Measurements from ENCODE around the gene PAM.
"Not testable (repeated sequence)": the region's sequence is repeated elsewhere in the genome, so short reads cannot be mapped to it uniquely, and the experiment has no call there.

PAM gene

DNA sequence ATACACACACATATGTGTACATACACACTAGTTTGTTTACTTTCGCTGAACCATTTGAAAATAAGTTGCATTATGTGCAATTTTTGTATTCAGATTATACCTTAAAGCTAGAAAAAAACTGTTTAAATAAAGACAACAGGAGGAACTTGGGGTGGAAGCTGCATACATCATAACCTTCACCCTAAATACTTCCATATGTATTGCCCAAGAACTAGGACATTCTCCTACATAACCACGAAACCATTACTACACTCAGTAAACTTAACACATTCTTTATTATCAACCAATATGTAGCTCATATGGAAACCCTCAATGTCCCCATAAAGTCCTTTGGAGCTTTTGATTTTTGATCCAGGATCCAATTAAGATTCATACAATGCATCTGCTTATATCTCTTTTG lies 281.5 kb downstream of the PAM start:
- H3K4me1 ChIP-seq (ENCODE audit: control insufficient read depth, insufficient read depth, low read length, unreplicated experiment): no peaks in the 10 kb centered on the region
- H3K79me2 ChIP-seq (ENCODE audit: control insufficient read depth, insufficient read depth, low read length, unreplicated experiment): no peaks in the 10 kb centered on the region
- no peak overlapping the region for H3K27ac ChIP-seq (ENCODE audit: low read depth, low read length)
- no peak overlapping the region for H3K4me3 ChIP-seq (ENCODE audit: low read depth, low read length)
- H2AFZ ChIP-seq (ENCODE audit: low read length, unreplicated experiment): no peak overlapping the region
- H3K27me3 ChIP-seq (ENCODE audit: insufficient read depth, low read length): no peaks in the 10 kb centered on the region
- peaks cover 7% of the 10 kb centered on the region; the same call in 1 of the 2 replicates for H3K36me3 ChIP-seq (ENCODE audit: insufficient read depth, low read length)

DNA sequence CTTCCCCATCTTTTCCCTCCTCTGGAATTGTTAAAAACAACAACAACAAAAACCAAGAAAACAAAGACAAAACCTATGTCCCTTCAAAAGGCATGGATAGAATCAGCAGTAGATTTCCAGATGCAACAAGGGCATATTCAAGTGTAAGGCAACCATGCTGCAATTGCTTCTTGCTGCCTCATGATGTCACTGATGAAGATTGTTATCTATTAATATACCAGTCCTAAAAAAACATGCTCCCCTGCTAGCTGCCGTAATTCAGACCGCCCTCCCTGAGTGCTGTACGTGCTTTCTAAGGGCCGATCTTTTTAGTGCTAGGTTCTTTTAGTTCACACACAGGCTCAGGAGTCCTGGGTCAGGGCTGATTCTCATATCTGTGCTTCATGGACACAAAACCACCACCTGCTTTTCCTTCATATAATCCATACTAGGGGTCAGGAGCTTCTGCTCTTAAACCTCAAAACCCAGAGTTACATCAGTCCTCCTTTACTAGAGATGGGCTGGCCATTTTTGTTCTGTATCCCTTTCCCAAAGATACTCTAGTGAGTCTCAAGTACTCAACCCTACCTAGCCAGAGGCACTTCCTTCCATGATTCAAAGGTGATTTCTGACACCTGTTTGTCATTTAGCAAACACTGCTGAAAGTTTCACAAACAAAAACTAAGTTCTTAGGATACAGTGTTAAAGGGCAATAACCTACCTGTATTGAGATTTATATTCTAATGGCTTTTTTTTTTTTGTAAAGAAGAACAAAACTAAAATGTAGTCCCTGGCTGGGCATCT lies 282.8 kb downstream of the PAM start:
- H3K27ac ChIP-seq (ENCODE audit: low read depth, low read length): no peak overlapping the region
- H3K79me2 ChIP-seq (ENCODE audit: control insufficient read depth, insufficient read depth, low read length, unreplicated experiment): no peaks in the 10 kb centered on the region
- H3K4me1 ChIP-seq (ENCODE audit: control insufficient read depth, insufficient read depth, low read length, unreplicated experiment): no peaks in the 10 kb centered on the region
- no peak overlapping the region for H2AFZ ChIP-seq (ENCODE audit: low read length, unreplicated experiment)
- H3K27me3 ChIP-seq (ENCODE audit: insufficient read depth, low read length): no peaks in the 10 kb centered on the region
- H3K36me3 ChIP-seq (ENCODE audit: insufficient read depth, low read length): no peaks in the 10 kb centered on the region
- no peak overlapping the region for H3K4me3 ChIP-seq (ENCODE audit: low read depth, low read length)

DNA sequence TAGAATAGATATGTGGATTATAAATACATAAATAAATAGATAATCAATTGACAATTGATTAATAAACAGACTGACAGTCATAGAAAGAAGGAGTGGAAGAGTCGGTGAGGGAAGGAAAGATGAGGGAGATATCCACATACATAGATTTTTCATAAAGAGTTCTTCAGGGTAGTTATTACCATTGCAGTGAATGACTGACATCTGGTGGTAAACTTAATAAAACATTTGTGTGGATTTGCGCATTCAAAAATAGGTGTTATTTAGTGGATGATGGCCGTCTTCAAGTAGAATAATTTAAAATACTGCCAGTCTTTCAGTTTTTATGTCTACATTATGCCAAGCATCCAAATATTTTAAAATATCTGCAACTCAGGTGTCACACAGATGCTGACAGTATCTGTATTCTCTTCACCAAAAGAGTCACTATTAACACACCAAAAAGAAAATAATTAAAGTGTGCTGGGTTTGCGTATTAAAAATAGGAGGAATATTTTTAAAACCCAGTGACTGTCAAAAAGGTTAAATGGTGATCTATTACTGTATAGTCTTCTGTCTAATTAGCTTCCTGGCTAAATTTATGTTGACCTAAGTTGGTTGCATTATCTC lies 286.1 kb downstream of the PAM start:
- Histone ChIP-seq H3K36me3 (ENCODE audit: insufficient read depth, low read length) (no peaks in the 10 kb centered on the region), H2AFZ (ENCODE audit: low read length, unreplicated experiment) (peak overlapping the region; percentile 63), H3K4me3 (ENCODE audit: low read depth, low read length) (no peak overlapping the region), H3K27me3 (ENCODE audit: insufficient read depth, low read length) (no peaks in the 10 kb centered on the region), H3K27ac (ENCODE audit: low read depth, low read length) (no peak overlapping the region), H3K79me2 (ENCODE audit: control insufficient read depth, insufficient read depth, low read length, unreplicated experiment) (no peaks in the 10 kb centered on the region), H3K4me1 (ENCODE audit: control insufficient read depth, insufficient read depth, low read length, unreplicated experiment) (no peaks in the 10 kb centered on the region)

DNA sequence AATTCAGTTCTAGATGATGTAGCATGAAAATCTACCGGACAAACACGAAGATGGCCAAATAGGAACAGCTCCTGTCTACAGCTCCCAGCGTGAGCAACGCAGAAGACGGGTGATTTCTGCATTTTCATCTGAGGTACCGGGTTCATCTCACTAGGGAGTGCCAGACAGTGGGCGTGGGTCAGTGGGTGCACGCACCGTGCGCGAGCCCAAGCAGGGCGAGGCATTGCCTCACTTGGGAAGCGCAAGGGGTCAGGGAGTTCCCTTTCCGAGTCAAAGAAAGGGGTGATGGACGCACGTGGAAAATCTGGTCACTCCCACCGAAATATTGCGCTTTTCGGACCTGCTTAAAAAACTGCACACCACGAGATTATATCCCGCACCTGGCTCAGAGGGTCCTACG lies 291.6 kb downstream of the PAM start:
- not testable (repeated sequence) for H3K27ac ChIP-seq (ENCODE audit: low read depth, low read length); H3K79me2 ChIP-seq (ENCODE audit: control insufficient read depth, insufficient read depth, low read length, unreplicated experiment); H2AFZ ChIP-seq (ENCODE audit: low read length, unreplicated experiment); H3K4me3 ChIP-seq (ENCODE audit: low read depth, low read length); H3K27me3 ChIP-seq (ENCODE audit: insufficient read depth, low read length); H3K36me3 ChIP-seq (ENCODE audit: insufficient read depth, low read length); H3K4me1 ChIP-seq (ENCODE audit: control insufficient read depth, insufficient read depth, low read length, unreplicated experiment)

DNA sequence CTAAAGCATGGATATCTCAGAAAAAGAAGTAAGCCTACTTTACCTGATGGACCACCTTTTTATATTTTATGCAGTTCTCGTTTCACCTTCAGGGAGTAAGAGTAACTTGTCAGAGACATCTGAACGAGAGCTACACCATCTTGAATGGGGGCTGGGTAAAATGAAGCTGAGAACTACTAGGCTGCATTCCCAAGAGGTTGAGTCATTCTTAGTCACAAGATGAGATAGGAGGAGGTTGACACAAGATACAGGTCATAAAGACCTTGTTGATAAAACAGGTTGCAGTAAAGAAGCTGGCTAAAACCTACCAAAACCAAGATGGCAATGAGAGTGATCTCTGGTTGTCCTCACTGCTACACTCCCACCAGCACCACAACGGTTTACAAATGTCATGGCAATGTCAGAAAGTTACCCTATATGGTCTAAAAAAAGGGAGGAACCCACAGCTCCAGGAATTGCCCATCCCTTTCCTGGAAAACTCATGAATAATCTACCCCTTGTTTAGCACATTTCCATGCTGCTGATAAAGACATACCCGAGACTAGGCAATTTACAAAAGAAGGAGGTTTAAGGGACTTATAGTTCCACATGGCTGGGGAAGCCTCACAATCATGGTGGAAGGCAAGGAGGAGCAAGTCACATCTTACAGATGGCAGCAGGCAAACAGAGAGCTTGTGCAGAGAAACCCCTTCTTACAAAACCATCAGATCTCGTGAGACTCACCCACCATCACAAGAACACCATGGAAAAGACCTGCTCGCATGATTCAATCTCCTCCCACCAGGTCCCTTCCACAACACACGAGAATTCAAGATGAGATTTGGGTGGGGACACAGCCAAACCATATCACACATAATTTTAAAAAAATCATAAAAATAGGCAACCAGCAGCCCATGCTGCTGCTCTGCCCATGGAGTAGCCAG lies 302.4 kb downstream of the PAM start:
- Histone ChIP-seq H3K36me3 (ENCODE audit: insufficient read depth, low read length) (no peaks in the 10 kb centered on the region), H3K79me2 (ENCODE audit: control insufficient read depth, insufficient read depth, low read length, unreplicated experiment) (no peaks in the 10 kb centered on the region), H3K27me3 (ENCODE audit: insufficient read depth, low read length) (no peaks in the 10 kb centered on the region), H3K4me3 (ENCODE audit: low read depth, low read length) (no peak overlapping the region), H2AFZ (ENCODE audit: low read length, unreplicated experiment) (peak overlapping the region; percentile 17), H3K4me1 (ENCODE audit: control insufficient read depth, insufficient read depth, low read length, unreplicated experiment) (no peaks in the 10 kb centered on the region), H3K27ac (ENCODE audit: low read depth, low read length) (no peak overlapping the region)

DNA sequence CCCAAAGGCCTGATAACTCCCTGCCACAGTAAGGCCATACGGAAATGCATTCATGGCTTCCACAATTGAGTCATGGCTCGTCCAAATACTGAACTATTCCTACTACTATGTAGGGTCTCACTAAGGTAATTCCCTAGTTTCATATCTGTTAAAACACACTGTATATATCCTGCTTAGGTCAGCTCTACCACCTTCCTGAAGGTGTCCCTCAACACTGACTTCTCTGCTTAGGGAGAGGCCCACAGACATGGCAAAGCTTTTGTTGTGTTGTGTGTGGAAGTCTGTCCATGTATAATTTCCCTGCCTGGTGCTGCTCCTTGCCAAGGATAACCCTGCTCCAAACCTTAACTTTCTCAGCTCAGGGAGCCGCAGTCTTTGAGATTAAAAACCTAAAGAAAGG lies 304.4 kb downstream of the PAM start:
- Histone ChIP-seq H2AFZ (ENCODE audit: low read length, unreplicated experiment) (peak overlapping the region; percentile 63), H3K79me2 (ENCODE audit: control insufficient read depth, insufficient read depth, low read length, unreplicated experiment) (no peaks in the 10 kb centered on the region), H3K27ac (ENCODE audit: low read depth, low read length) (no peak overlapping the region)

DNA sequence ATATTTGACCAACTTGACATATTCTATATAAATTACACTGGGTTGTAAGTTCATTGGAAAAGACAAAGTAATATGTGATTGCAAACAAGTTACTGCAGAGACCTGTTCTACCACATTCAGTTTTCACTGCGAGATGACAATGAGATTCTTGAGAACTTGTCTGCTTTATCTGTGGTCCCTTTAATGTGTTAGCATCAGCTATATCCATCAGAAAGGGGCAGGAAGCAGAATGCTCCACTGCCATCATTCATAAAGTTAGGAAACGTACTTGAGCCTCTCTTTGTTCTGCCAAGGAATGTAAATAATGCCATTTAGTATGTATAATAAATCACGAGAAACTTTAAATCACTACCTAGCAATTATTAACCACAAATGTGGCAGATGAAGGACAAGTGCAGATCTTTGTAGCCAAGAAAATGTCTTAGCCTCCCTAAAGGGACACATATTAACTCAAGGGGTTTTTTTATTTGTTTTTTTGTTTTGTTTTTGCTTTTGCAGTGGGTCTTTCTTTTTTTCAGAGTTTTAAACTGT lies 305.4 kb downstream of the PAM start:
- no peak overlapping the region for H2AFZ ChIP-seq (ENCODE audit: low read length, unreplicated experiment)
- H3K27me3 ChIP-seq (ENCODE audit: insufficient read depth, low read length): no peaks in the 10 kb centered on the region
- no peak overlapping the region for H3K4me3 ChIP-seq (ENCODE audit: low read depth, low read length)
- H3K79me2 ChIP-seq (ENCODE audit: control insufficient read depth, insufficient read depth, low read length, unreplicated experiment): no peaks in the 10 kb centered on the region
- no peaks in the 10 kb centered on the region for H3K4me1 ChIP-seq (ENCODE audit: control insufficient read depth, insufficient read depth, low read length, unreplicated experiment)
- no peak overlapping the region for H3K27ac ChIP-seq (ENCODE audit: low read depth, low read length)
- H3K36me3 ChIP-seq (ENCODE audit: insufficient read depth, low read length): no peaks in the 10 kb centered on the region

More for the DNA sequence above, 304.4 kb downstream of the PAM start:
- Histone ChIP-seq H3K4me1 (ENCODE audit: control insufficient read depth, insufficient read depth, low read length, unreplicated experiment) (no peaks in the 10 kb centered on the region), H3K36me3 (ENCODE audit: insufficient read depth, low read length) (no peaks in the 10 kb centered on the region), H3K4me3 (ENCODE audit: low read depth, low read length) (no peak overlapping the region), H3K27me3 (ENCODE audit: insufficient read depth, low read length) (no peaks in the 10 kb centered on the region)

DNA sequence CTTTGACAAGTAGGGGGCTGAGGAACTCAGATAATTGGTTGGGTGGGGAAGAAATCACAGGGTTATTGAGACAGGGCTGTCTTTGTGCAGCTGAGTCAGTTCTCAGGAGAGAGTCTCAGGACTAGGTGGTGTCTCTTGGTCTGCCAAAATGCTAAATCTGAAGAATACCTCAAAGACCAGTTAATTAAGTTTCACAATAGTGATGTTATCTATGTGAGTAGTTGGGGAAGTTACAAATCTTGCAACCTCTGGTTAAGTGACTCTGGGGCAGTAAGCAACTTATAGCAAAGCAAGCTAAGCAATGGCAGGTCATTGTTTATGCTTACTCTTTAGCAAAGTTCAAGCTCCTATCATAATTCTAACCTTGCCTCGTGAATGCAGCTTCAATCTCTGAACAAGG lies 311.2 kb downstream of the PAM start:
- H3K36me3 ChIP-seq (ENCODE audit: insufficient read depth, low read length): no peaks in the 10 kb centered on the region
- no peaks in the 10 kb centered on the region for H3K79me2 ChIP-seq (ENCODE audit: control insufficient read depth, insufficient read depth, low read length, unreplicated experiment)
- no peak overlapping the region for H2AFZ ChIP-seq (ENCODE audit: low read length, unreplicated experiment)
- H3K4me3 ChIP-seq (ENCODE audit: low read depth, low read length): no peak overlapping the region
- H3K4me1 ChIP-seq (ENCODE audit: control insufficient read depth, insufficient read depth, low read length, unreplicated experiment): no peaks in the 10 kb centered on the region
- no peak overlapping the region for H3K27ac ChIP-seq (ENCODE audit: low read depth, low read length)
- no peaks in the 10 kb centered on the region for H3K27me3 ChIP-seq (ENCODE audit: insufficient read depth, low read length)

DNA sequence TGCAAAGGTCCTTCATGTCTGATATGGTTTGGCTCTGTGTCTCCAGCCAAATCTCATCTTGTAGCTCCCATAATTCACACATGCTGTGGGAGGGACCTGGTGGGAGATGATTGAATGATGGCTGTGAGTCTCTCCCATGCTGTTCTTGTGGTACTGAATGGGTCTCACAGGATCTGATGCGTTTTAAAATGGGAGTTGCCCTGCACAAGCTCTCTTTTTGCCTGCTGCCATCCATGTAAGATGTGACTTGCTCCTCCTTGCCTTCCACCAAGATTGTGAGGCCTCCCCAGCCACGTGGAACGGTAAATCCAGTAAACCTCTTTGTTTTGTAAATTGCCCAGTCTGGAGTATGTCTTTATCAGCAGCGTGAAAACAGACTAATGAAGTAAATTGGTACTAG lies 318.4 kb downstream of the PAM start:
- not testable (repeated sequence) for H3K27me3 ChIP-seq (ENCODE audit: insufficient read depth, low read length); H3K27ac ChIP-seq (ENCODE audit: low read depth, low read length); H3K4me1 ChIP-seq (ENCODE audit: control insufficient read depth, insufficient read depth, low read length, unreplicated experiment); H2AFZ ChIP-seq (ENCODE audit: low read length, unreplicated experiment); H3K4me3 ChIP-seq (ENCODE audit: low read depth, low read length); H3K36me3 ChIP-seq (ENCODE audit: insufficient read depth, low read length); H3K79me2 ChIP-seq (ENCODE audit: control insufficient read depth, insufficient read depth, low read length, unreplicated experiment)

DNA sequence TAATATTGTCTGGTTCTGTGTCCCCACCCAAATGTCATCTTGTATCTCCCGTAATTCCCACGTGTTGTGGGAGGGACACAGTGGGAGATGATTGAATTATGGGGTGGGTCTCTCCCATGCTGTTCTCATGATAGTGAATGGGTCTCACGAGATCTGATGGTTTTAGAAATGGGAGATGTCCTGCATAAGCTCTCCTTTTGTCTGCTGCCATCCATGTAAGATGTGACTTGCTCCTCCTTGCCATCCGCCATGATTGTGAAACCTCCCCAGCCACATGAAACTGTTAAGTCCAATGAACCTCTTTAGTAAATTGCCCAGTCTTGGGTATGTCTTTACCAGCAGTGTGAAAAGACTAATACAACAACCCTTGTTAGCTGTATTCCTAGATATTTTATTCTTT lies 320.3 kb downstream of the PAM start:
- Histone ChIP-seq H3K79me2 (ENCODE audit: control insufficient read depth, insufficient read depth, low read length, unreplicated experiment) (no peaks in the 10 kb centered on the region), H3K36me3 (ENCODE audit: insufficient read depth, low read length) (no peaks in the 10 kb centered on the region), H3K4me1 (ENCODE audit: control insufficient read depth, insufficient read depth, low read length, unreplicated experiment) (no peaks in the 10 kb centered on the region), H2AFZ (ENCODE audit: low read length, unreplicated experiment) (no peak overlapping the region), H3K4me3 (ENCODE audit: low read depth, low read length) (no peak overlapping the region), H3K27me3 (ENCODE audit: insufficient read depth, low read length) (no peaks in the 10 kb centered on the region), H3K27ac (ENCODE audit: low read depth, low read length) (no peak overlapping the region)
